Stimulated activated CD8-positive, alpha-beta memory T cell treated with anti-CD3 and anti-CD28 coated beads, Interleukin-4, amount 100 ng/mL, for 4 hours (primary cell): ENCODE results near the gene TMEM214.
A peak's percentile ranks its signal among the peaks of the same experiment; 100 is the strongest.

Experiments
- DNase-seq, 2 donors: peaks; one replicate each; pipeline ENCODE4 v3.0.0-alpha.2; 2020; ENCODE audit warnings: low read depth in 2 of 2, low spot score in 1 of 2

Gene TMEM214, protein sequence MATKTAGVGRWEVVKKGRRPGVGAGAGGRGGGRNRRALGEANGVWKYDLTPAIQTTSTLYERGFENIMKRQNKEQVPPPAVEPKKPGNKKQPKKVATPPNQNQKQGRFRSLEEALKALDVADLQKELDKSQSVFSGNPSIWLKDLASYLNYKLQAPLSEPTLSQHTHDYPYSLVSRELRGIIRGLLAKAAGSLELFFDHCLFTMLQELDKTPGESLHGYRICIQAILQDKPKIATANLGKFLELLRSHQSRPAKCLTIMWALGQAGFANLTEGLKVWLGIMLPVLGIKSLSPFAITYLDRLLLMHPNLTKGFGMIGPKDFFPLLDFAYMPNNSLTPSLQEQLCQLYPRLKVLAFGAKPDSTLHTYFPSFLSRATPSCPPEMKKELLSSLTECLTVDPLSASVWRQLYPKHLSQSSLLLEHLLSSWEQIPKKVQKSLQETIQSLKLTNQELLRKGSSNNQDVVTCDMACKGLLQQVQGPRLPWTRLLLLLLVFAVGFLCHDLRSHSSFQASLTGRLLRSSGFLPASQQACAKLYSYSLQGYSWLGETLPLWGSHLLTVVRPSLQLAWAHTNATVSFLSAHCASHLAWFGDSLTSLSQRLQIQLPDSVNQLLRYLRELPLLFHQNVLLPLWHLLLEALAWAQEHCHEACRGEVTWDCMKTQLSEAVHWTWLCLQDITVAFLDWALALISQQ

DNA sequence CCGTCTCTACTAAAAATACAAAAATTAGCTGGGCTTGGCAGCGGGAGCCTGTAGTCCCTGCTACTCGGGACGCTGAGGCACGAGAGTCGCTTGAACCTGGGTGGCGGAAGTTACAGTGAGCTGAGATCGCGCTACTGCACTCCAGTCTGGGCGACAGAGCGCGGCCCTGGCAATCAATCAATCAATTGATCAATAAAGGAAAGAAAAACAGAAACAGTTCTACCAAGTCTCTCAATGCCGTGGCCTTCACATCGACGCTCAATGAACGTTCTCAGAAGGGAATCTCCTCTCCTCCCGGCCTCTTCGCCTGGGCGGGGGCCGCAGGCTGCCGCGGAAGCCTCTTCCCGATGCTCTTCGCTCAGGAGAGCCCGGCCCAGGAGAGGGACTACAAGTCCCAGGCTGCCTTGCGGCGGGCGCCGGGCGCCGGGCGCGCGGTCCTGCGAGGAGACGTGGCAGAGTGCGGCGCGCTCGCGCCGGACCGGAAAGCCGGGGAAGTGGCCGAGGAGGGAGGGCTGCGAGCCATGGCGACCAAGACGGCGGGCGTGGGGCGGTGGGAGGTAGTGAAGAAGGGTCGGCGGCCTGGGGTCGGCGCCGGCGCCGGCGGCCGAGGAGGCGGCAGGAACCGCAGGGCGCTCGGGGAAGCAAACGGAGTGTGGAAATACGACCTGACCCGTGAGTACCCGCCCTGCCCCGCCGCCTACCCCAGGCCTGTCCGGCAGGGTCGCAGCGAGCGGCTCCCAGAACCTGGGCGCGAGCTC is at the start of gene TMEM214:
TMEM214 (plus strand) TSS at position 471 of the 758 bp plus-strand sequence; CDS start at position 522, 51 bp downstream.
- DNase-seq: peak; percentile 40 to 57

DNA sequence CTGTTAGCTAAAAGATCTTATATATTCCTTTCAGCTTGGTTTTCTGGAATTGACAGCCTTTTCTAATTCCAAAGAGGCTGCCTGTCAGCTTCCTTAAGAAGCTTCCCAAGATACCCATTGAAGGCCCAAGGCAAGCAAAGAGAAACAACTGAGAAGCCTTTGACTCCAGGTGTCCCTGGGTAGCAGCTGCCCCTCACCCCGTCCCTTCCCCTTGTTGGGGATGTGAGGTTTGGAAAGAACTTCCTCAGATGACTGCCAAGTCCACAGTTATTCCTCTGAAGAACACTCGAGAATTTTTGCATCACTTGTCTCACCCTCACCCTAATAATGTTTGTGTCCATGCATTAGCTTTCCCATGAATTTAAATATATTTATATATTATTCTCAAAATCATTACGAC is 49.0 kb upstream of the TMEM214 start:
- DNase-seq: no peak

DNA sequence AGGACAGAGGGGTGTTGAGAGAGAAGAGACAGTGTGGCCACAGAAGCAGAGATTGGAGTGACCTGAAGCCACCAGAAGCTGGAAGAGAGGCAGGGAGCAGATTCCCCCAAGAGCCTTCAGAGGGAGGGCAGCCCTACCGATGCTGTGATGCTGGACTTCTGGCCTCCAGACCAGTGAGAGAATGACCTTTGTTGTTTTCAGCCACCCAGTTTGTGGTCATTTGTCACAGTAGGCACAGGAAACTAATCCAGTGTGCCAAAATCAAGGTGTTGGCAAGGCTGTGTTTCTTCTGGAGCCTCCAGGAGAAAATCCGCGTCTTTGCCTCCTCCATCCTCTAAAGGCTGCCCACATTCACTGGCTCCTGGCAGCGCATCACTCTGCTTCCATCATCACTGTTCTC is 47.0 kb upstream of the TMEM214 start:
- no peak for DNase-seq

DNA sequence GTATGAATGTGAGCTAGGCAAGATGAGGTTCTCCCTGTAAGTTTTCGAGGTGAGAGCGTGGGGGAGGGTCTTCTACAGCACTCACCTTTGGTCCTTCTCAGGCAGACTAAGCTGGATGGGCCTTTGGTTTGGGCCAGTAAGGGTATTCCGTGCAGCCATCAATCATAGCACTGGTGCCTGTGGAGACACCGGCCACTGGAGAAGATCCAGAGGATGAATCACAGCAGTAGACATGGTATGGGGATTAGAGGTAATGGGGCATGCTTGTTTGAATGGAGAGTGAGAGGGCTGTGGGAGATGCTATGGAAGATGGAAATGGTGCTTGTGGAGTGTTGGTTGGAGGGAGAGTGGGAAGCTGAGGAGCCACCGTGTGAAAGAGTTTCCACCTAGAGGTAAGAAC is 46.2 kb upstream of the TMEM214 start:
- no peak for DNase-seq

DNA sequence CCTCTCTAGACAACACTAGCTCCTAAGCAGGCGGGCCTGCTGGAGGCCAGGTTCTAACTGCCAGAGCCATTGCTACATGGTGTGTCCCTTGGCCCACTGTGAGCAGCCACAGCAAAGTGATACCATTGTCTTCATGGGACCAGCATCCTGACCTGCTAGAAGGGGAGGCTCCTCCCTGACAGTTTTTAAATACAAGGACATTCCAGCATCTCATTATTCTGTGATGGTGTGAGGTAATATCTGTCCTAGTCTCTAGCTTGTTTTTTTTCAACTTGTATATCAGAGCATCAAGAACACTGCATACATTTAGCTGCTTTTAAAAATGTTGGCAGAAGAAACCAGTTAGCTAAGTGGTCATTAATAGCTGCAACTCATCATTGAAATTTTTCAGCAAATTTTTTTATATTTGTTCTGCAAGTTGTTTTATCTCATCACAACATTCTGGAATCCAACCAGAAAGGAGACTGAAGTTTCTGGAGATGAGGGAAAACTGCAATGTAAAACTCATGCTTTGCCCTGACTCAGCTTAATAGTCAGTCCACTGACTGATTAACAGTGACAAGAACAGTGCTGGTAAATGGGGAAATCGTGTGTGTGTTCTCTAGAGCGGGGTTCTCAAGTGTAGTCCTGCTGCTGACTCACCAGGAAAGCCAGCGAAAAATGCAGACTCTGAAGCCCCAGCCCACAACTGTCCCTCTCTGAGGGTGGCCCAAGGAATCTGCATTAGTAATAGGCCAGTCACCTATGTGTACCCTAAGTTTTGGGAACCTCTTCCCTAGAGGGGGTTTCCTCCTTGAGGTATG is 44.5 kb upstream of the TMEM214 start:
- DNase-seq: no peak

DNA sequence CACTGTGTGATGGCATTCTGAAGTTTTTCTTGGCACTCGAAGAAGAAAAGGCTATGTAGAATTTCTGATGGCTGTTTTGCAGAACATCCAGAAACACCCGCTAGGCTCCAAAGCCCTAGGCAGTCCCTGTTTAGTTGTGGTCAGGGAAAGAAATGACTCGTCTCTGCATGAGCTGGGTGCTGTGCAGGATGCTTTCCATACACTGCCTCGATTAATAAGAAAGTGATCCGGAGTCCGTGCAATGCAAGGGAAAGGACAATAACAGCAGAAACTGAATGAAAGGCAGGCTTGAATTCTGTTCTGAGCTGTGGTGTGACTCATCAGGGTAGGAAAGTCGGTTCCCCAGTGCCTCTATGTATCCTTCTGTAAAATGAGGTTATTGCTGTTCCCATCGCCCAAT is 43.6 kb upstream of the TMEM214 start:
- DNase-seq: no peak

DNA sequence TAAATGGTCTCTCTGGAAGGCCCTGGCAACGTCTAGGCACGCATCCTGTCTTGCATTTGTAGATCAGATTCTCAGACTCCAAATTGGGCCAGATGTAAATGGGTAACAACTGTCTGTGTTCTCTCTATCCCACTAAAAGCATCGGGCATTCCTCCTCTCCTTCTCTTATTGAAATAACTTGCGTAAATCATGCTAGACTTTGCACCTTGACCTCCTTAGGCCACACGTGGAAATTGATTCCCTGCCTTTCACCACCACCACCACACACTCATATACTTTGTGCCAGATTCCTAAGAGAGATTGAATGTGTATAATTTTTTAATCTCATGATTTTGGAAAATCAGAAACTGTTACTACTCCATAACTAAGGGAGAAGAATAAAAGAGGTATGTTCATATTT is 41.0 kb upstream of the TMEM214 start:
- DNase-seq: no peak

DNA sequence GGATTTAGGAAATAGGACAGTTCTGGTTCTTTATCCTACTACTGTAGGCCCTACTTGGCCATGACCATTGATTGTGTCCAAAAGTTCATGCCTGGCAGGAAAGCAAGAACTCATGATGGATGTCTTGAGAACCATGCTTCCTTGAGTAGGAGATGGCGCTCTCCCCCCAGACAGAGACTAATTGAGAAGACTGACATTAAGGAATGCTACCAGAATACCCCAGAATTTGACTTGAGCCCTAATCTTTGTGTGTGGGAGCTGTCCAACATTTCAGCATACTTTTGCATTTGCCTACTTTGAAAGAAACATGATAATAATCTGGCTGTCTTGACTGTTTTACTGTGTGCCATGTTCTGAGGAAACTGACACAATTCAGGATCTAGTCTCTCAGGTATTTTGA is 39.0 kb upstream of the TMEM214 start:
- DNase-seq: no peak

DNA sequence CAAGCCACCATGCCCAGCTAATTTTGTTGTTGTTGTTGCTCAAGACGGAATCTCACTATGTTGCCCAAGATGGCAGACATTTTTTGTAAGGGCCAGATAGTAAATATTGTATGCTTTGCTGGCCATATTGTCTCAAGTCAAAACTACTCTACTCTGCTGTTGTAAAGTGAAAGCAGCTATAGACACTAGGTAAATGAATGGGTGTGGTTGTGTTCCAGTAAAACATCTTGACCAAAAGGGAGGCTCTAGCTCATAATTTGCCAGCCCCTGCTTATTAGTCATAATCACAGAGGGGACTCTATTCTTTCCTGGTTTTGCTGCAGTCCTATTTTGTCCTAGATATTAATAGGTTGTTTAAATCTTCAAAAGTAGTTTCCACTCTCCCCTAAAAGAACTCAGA is 37.8 kb upstream of the TMEM214 start:
- no peak for DNase-seq

DNA sequence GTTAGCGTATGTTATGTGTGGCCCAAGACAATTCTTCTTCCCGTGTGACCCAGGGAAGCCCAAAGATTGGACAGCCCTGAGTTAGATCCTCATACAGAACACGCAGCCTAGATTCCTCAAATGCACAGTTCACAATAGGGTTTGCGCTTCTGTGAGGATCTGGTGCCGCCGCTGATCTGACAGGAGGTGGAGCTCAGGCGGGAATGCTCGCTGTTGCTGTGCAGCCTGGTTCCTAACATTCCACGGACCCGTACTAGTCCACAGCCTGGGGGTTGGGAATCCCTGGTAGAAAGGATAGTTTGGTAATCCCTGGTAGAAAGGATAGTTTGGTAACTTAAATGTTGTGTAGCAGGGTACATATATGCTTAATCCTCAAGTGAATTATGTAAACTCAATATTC is 35.4 kb upstream of the TMEM214 start:
- no peak for DNase-seq

DNA sequence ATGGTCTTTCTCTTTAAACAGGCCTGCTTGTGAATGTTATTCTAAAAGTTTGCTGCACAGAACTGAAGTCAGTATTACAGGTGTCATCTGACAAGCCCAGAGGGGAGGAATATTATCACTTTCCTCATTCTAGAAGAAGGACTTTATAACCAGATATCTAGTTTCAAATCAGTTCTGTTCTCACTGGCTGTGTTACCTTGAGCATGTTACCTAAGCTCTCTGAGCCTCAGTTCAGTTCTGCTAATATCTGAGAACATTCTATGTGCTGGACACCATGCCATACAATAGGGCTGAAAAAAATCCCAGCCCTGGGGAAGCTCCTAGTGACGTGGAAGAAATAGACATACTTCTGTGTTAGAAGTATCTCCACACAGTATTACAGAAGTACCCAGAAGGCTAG is 34.4 kb upstream of the TMEM214 start:
- DNase-seq: no peak

DNA sequence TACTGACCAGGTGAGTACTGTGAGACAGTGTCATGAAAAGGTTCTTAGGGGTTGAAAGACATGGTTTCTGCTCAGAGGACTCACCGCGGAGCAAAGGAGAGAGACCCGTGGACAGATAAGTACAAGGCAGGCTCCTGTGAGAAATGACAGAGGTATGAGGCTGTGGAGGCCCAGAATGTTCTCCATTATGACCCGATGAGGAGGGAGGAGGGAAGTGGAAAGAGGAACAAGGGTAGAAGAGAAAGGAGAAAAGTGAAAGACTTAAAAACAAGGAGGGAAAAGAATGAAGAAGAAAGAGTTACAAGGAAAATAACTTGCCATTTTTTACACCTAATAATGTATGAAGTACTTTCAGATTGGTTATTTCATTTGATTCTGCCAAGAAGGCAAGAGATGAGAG is 32.5 kb upstream of the TMEM214 start:
- DNase-seq: no peak

DNA sequence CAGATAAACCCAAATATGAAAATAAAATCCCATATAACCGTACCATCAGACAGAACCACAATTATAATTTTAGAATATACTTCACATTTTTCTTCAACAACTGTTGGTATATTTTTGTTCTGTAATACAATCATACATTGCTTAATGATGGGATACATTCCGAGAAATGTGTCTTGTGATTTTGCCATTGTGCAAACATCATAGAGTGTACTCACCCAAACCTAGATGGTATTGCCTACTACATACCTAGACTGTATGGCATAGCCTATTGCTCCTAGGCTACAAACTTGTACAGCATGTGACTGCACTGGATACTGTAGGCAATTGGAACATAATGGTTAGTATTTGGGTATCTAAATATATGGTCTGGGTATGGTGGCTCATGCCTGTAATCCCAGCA is 31.8 kb upstream of the TMEM214 start:
- DNase-seq: no peak

DNA sequence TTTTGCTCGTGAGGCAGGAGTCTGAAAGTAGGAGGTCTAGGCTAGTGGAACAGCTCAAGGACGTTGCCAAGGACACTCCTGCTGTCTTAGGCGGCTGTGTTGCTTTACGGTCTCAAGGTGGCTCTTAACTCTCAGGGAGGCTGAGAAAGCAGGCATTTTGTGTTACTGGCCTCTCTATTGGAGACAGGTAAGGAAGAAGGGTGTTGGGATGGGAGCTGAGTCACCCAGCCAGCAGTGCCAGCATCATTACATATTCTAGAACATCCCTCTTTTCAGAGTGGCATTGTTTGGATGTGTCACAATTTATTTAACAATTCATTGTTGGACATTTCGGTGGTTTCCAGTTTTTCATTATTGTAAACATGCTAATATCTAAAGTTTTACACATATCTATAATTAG is 30.8 kb upstream of the TMEM214 start:
- no peak for DNase-seq

DNA sequence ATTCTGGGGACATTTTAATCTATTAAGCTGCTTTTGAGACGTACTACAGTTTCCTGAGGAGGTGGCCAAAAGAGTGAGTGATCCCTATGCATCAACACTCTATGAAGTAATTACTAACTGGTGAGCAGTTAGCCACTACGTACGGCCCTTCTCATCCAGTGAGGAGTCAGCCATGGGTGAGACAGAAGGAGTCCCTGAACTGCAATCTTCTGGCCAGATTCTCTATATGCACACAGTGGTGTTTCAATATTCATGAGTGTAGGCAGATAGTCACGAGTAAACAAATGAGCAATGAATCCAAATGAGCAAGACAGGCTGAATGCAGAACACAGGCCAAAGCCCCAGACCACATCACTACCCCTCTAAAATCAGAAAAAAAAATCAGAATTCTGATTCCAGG is 29.8 kb upstream of the TMEM214 start:
- DNase-seq: no peak

DNA sequence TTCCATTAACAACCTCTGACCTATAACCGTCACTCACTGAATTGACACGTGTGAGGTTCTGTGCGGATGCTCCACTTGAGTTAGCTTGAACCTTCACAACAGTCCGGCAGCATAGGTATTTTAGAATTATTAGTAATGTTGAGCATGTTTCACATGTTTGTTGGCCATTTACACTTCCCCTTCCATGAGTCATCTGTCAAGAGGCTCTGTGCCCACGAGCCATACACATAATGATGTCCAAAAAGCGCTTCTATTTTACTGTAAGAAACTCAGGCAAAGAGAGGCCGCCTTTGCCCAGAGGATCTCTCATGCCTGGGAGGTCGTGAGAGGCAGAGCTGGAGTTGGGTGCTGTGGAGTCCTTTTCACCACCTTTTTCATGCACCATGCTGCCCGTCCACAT is 28.9 kb upstream of the TMEM214 start:
- no peak for DNase-seq

DNA sequence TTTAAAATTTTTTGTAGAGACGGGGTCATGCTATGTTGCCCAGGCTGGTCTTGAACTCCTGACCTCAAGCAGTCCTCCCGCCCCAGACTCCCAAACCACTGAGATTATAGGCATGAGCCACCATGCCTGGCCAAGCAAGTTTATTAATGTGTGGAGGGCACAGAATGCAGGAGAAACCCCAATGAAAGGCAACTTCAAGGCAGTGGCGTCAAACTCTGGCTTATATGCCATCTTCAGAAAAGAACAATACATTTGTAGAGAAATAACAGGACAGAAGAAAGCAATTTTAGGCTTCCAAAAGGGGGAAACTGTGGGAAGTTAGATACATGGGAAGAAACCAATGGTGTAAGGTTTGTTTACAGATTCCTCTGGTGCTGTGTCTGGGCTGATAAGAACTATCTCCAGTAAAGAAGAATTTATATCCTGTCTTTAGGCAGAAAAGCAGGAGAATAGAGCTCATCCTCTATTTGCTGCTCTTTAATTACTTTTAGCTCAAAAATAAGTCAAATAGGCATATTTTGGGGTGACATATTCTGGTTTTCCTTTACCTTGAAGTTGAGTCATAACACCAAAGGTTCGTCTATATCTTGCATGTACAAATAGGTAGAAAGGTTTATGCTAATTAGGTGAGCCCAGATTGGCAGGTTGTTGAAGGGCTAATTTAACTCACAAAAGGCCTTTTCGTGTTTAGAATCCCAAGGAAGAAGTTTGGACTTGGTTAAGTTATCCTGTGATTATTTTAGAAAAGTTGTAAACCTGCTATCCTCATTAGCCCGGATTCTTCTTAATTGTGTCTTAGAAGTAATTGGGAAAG is 26.0 kb upstream of the TMEM214 start:
- DNase-seq: no peak

DNA sequence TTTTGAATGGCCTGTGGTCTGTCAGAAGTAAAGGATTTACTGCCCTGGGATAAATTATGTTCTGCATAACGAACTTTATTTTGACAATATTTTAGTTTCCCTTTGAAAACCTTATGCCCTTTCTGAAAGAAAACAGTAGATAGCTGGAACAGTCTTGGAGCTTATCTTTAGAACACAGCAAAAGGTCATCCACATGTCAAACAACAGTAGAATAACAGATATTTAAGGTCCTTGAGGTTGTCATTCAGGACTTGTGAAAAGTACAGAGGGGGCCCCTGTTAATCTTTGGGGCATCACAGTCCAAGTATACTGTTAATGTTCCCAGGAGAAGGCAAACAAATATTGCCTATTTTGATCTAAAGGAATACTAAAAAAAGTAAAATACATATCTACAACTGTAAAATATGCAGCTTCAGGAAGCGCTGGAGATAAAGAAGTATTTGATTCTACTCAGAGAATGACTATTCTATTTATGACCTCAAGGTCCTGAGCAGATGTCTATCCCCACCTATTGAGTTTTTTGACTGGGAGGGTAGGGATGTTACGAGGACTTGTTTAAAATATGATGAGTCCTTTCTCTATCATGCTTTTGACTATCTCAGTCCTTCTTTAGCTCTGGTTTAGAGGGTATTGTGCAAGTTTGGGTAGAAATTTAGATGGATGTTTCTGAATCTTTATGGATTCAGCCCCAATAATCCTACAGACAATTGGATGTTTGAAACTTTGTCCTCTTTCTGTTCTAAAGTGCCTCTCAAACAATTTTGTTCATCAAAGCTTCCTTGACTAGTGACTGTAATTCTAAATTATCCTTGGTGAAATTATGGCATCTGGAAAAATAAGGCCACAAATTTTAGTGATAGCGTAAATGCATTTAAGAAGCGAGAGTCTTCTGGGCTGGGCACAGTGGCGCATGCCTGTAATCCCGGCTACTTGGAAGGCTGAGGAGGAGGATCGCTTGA is 25.1 kb upstream of the TMEM214 start:
- no peak for DNase-seq

DNA sequence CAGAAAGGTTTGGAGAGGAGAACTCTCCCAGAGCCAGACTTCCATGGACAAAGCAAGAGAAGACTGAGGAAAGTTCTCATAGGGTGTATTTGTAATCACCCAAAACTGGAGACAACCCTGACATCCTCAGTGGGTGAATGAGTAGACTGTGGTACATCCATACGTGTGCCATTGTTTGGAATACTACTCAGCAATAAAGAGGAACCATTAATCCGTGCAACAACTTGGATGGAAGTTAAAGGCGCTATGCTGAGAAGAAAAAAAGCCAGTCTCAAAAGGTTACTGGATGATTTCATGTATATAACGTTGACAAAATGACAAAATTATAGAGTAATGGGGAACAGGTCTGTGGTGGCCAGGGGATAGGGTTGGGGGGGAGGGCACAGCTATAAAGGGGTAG is 24.1 kb upstream of the TMEM214 start:
- no peak for DNase-seq
